Endothelial cell of umbilical vein (primary cell): ENCODE measurements around the gene NRXN3. TPM values are rescaled to one million over a fixed set of nuclear protein-coding genes. Genes with fewer than 3 reads are reported as not detected.

Experiments used
- BruUV-seq: library from RNA; stranded (reverse); fragments of 400-500 nt; replicated peaks from 2 replicates; lab custom pipeline; 2021; lab: Mats Ljungman, UMichigan
- CTCF ChIA-PET: fragments of 300-600, 350-600 bp; sonication (Branson Sonifier 250); formaldehyde crosslinking; loops from one replicate; lab custom pipeline; 2021; ENCODE audit warnings: antibody characterized with exemption, inconsistent platforms; lab: Charles Lee
- POLR2A ChIA-PET: fragments of 300-600, 350-600 bp; sonication (Branson Sonifier 250); formaldehyde crosslinking; loops from one replicate; lab custom pipeline; 2021; ENCODE audit warnings: antibody characterized with exemption, inconsistent platforms; lab: Charles Lee
- DNase-seq: peaks from one replicate; pipeline ENCODE4 v3.0.0-alpha.2; 2011; ENCODE audit warnings: low read depth, low spot score
- FAIRE-seq: peaks from 2 replicates; lab custom pipeline; 2011; peaks lifted over from hg19 to GRCh38; lab: Jason Lieb, UNC
- H2AFZ ChIP-seq: 2 replicates; pipeline ENCODE4 v1.6.0; 2012; ENCODE audit warnings: low read depth, low read length, control low read depth, inconsistent platforms
- H3K27ac ChIP-seq: 2 replicates; pipeline ENCODE4 v1.5.1; 2011; ENCODE audit warnings: low read depth, mild to moderate bottlenecking, control low read depth, low read length, moderate library complexity; ENCODE audit not compliant: insufficient read depth
- H3K27me3 ChIP-seq, 2 experiments: 2 replicates each; pipeline versions ENCODE4 v1.6.0 to v1.6.1; 2011; ENCODE audit warnings: low read length in 2 of 2, mixed read lengths in 1 of 2; ENCODE audit not compliant: control insufficient read depth in 2 of 2, insufficient read depth in 2 of 2
- H3K36me3 ChIP-seq, 2 experiments: 2 replicates in 1 of 2; 3 replicates in 1 of 2; pipeline ENCODE4 v1.5.1; 2011; ENCODE audit warnings: low read length in 2 of 2, mild to moderate bottlenecking in 1 of 2, moderate library complexity in 1 of 2; ENCODE audit not compliant: control insufficient read depth in 2 of 2, insufficient read depth in 2 of 2; ENCODE audit errors: extremely low read depth in 1 of 2
- H3K4me1 ChIP-seq: 3 replicates; pipeline ENCODE4 v1.5.1; 2011; ENCODE audit warnings: mild to moderate bottlenecking, low read length; ENCODE audit not compliant: control insufficient read depth, insufficient read depth; ENCODE audit errors: extremely low read depth
- H3K4me2 ChIP-seq: 2 replicates; pipeline ENCODE4 v1.6.1; 2011; ENCODE audit warnings: low read length, control low read depth, mixed read lengths; ENCODE audit not compliant: insufficient read depth
- H3K4me3 ChIP-seq, 3 experiments: fragments of 200-600 bp in 1 of 3; sonication (generic), shearing (Covaris generic) in 1 of 3; replicated peaks in 1 of 3; 2 replicates each; pipeline ENCODE4 v1.5.1; 2011 to 2016; ENCODE audit warnings: control low read depth in 3 of 3, low read length in 3 of 3, mild to moderate bottlenecking in 2 of 3, inconsistent platforms in 1 of 3, low read depth in 1 of 3, moderate library complexity in 1 of 3; ENCODE audit not compliant: insufficient read depth in 1 of 3
- H3K79me2 ChIP-seq: 2 replicates; pipeline ENCODE4 v1.6.0; 2012; ENCODE audit warnings: low read length, inconsistent platforms; ENCODE audit not compliant: control insufficient read depth, insufficient read depth
- H3K9ac ChIP-seq: replicated peaks from 2 replicates; pipeline ENCODE3; 2011; ENCODE audit warnings: low read length, control low read depth; ENCODE audit not compliant: insufficient read depth; ENCODE audit errors: extremely low read depth
- H3K9me1 ChIP-seq: replicated peaks from 3 replicates; pipeline ENCODE4 v1.6.0; 2011; ENCODE audit warnings: mild to moderate bottlenecking, low read length; ENCODE audit not compliant: control insufficient read depth, insufficient read depth; ENCODE audit errors: extremely low read depth
- H3K9me3 ChIP-seq: replicated peaks from 2 replicates; pipeline ENCODE4 v1.5.1; 2012; ENCODE audit warnings: low read length, inconsistent platforms; ENCODE audit not compliant: control insufficient read depth, insufficient read depth
- H4K20me1 ChIP-seq: replicated peaks from 2 replicates; pipeline ENCODE3; 2011; ENCODE audit warnings: mild to moderate bottlenecking, low read length; ENCODE audit not compliant: control insufficient read depth, insufficient read depth; ENCODE audit errors: extremely low read depth
- CTCF ChIP-seq, 2 donors: IDR thresholded peaks; 1 replicate in 1 of 2; 2 replicates in 1 of 2; pipeline ENCODE4 v1.5.1; 2011; ENCODE audit warnings: low read length in 2 of 2, mild to moderate bottlenecking in 2 of 2, moderate library complexity in 2 of 2, control low read depth in 1 of 2, inconsistent platforms in 1 of 2, low read depth in 1 of 2; ENCODE audit not compliant: insufficient read depth in 1 of 2; ENCODE audit errors: extremely low read depth in 1 of 2
- EZH2 ChIP-seq: IDR thresholded peaks from 2 replicates; pipeline ENCODE4 v1.6.1; 2012; ENCODE audit warnings: borderline replicate concordance, low read depth, mild to moderate bottlenecking, moderate library complexity, low read length, inconsistent platforms; ENCODE audit not compliant: severe bottlenecking
- FOS ChIP-seq: IDR thresholded peaks from 2 replicates; pipeline ENCODE4 v1.6.1; 2011; ENCODE audit warnings: mild to moderate bottlenecking, low read length, moderate library complexity, borderline replicate concordance; ENCODE audit not compliant: insufficient read depth
- GATA2 ChIP-seq: IDR thresholded peaks from 2 replicates; pipeline ENCODE4 v1.7.0; 2011; ENCODE audit warnings: low read depth, mild to moderate bottlenecking, moderate library complexity, mixed read lengths, low read length; ENCODE audit not compliant: insufficient read length, insufficient read depth
- JUN ChIP-seq: IDR thresholded peaks from 2 replicates; pipeline ENCODE4 v1.6.1; 2011; ENCODE audit warnings: borderline replicate concordance, low read depth; ENCODE audit not compliant: insufficient read length, insufficient read depth
- MAX ChIP-seq: IDR thresholded peaks from 2 replicates; pipeline ENCODE4 v1.6.1; 2011; ENCODE audit not compliant: insufficient read depth, insufficient read length
- MYC ChIP-seq: IDR thresholded peaks from one replicate; pipeline ENCODE4 v1.6.1; 2011; ENCODE audit warnings: mild to moderate bottlenecking, low read depth, low read length
- POLR2A ChIP-seq: IDR thresholded peaks from 2 replicates; pipeline ENCODE4 v1.6.1; 2012; ENCODE audit warnings: low read depth, mild to moderate bottlenecking, control low read depth, low read length
- POLR2AphosphoS5 ChIP-seq: IDR thresholded peaks from 2 replicates; pipeline ENCODE4 v1.6.1; 2012; ENCODE audit warnings: low read depth, mild to moderate bottlenecking, control low read depth, low read length, moderate library complexity; ENCODE audit not compliant: insufficient read depth
- dilution Hi-C: fragments of 300-500 bp; cut with MboI; formaldehyde crosslinking; loops from one replicate; pipeline ENCODE4 v1.15.0; 2019; ENCODE audit warnings: low sequenced_read_pairs; ENCODE audit not compliant: extremely low pct_ligation_motif_present
- intact Hi-C: fragments of 100-400 bp; cut with micrococcal nuclease; formaldehyde crosslinking; loops from one replicate; pipeline ENCODE4 v1.10.0; 2022
- polyA plus RNA-seq, 4 experiments: library from polyadenylated mRNA; depleted of rRNA in 3 of 4; stranded (reverse) in 3 of 4; unstranded in 1 of 4; fragments of >200 nt; gene quantifications; 2 replicates each; pipeline versions ENCODE4 v1.2.1 to v1.2.3, GENCODE V29; 2011 to 2012; ENCODE audit warnings: missing spikeins in 1 of 4
- total RNA-seq: library from RNA; stranded (reverse); gene quantifications from 2 replicates; pipeline ENCODE4 v1.2.3, GENCODE V29; 2021

NRXN3 gene
- total and polyA plus RNA-seq, 2 donors (not counting 3 experiments of a cell fraction or from before 2014, with no cell fraction given): 0.72 to 4.2 TPM

DNA sequence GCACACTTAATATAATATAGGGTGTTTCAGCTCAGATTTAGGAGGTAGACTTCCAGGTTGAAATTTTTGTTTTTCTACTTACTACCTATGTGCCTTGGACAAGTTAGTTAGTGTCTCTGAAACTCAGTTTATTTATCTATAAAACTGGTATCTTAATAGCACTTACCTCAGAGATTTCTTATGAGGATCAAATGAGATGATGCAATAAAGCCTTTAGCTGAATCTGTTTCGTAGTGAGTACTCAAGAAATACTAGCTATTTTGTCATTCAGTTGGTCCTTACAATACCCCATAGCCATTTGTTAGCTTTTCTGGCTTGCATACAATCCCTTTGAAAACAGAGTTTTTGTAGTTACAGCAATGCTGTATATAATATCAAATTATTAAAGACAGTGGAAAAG, 497.0 kb downstream of the NRXN3 start:
- no peaks in the 10 kb centered on the region for H3K27me3 ChIP-seq
- FAIRE-seq (no peak), DNase-seq (no peak)
- CTCF ChIA-PET: no interaction called here
- H2AFZ ChIP-seq: no peak overlapping the region
- H3K4me2 ChIP-seq: no peak overlapping the region
- no peaks in the 10 kb centered on the region for H3K36me3 ChIP-seq
- POLR2A ChIA-PET: no interaction called here
- TF ChIP-seq FOS: no peak
- TF ChIP-seq MYC: no peak
- no peak for TF ChIP-seq JUN
- TF ChIP-seq CTCF (IDR thresholded peaks at IDR 0.05; ENCODE audit: extremely low read depth in 1 of 2, insufficient read depth in 1 of 2, low read depth in 1 of 2, low read length in 2 of 2): no peak
- no peak for TF ChIP-seq POLR2AphosphoS5
- TF ChIP-seq GATA2: no peak
- no peaks in the 10 kb centered on the region for H3K9me3 ChIP-seq
- no peak overlapping the region for H3K9ac ChIP-seq
- H3K4me1 ChIP-seq: no peaks in the 10 kb centered on the region
- no peaks in the 10 kb centered on the region for H3K79me2 ChIP-seq
- no peak overlapping the region for H3K4me3 ChIP-seq
- intact Hi-C loops (no loop called here), dilution Hi-C loops (no loop called here)
- no TSS peak for BruUV-seq
- H3K27ac ChIP-seq: no peak overlapping the region
- H4K20me1 ChIP-seq: no peaks in the 10 kb centered on the region
- no peaks in the 10 kb centered on the region for H3K9me1 ChIP-seq

GRCh38 chr14:78673845-78674244, 503.7 kb downstream of the NRXN3 start:
- Histone ChIP-seq H3K27me3 (no peaks in the 10 kb centered on the region), H3K27ac (no peak overlapping the region), H3K4me1 (no peaks in the 10 kb centered on the region), H3K4me2 (no peak overlapping the region), H2AFZ (no peak overlapping the region), H3K9me3 (no peaks in the 10 kb centered on the region), H3K36me3 (no peaks in the 10 kb centered on the region), H3K9me1 (no peaks in the 10 kb centered on the region), H3K79me2 (no peaks in the 10 kb centered on the region), H3K9ac (no peak overlapping the region), H4K20me1 (no peaks in the 10 kb centered on the region), H3K4me3 (no peak overlapping the region)
- dilution Hi-C loops: no loop called here
- TF ChIP-seq MAX (no peak), CTCF (IDR thresholded peaks at IDR 0.05; ENCODE audit: extremely low read depth in 1 of 2, insufficient read depth in 1 of 2, low read depth in 1 of 2, low read length in 2 of 2) (no peak), POLR2AphosphoS5 (no peak), MYC (no peak), GATA2 (no peak), POLR2A (no peak), EZH2 (no peak), JUN (no peak), FOS (no peak)
- intact Hi-C loops: no loop called here
- CTCF ChIA-PET: no interaction called here
- DNase-seq: no peak
- no peak for FAIRE-seq
- POLR2A ChIA-PET: no interaction called here
- no TSS peak for BruUV-seq
